ENCODE results near the gene ETV5.

Gene ETV5

DNA sequence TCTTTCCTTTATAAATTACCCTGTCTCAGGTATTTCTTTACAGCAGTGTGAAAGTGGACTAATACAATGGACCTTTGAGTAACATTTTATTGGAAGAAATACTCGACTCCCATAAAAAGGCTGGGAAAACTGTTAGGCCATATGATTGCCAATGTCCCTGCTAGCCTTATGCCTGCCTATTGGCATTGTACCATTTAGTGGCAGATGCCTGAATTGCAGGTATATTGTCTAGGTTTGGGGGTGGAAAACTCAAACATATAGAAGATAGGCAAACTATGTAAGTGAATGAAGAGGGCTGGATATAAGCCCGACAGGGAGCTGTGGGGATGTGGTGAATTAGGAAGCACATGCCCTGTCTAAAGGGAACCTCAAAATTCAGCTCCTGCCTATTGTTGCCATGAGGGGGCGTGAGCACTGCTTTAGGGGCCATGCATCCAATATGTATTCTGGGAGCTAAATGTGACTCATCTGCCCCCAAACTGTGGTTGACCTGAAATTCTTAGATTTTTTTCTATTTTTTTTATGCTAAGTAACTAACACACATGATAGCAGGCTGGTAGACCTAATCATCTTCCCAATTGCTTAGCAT, 105.9 kb downstream of the ETV5 start:
- no peak overlapping the region for H3K4me3 ChIP-seq (ENCODE audit: low read length)
- DNase-seq (ENCODE audit: low read depth, low spot score): peak; percentile 58

DNA sequence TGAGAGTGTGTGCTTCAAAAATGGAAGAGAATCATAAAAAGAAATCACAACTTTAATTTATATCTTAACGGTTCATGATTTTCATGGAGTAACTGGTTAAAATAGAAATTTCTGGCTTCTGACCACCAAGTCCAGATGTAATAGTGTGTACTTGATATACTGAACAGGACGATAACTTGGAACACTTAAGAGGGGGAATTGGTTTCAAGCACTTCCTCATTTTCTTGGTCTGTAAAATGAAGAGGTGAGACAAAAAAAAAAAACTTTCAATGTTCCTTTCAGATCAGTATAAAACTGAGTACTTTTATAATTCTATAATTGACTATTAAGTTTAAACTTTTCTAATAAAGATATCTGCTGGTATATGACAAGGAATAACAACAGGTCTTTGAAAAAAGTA, 107.0 kb downstream of the ETV5 start:
- H3K4me3 ChIP-seq (ENCODE audit: low read length): no peak overlapping the region
- no peak for DNase-seq (ENCODE audit: low read depth, low spot score)

DNA sequence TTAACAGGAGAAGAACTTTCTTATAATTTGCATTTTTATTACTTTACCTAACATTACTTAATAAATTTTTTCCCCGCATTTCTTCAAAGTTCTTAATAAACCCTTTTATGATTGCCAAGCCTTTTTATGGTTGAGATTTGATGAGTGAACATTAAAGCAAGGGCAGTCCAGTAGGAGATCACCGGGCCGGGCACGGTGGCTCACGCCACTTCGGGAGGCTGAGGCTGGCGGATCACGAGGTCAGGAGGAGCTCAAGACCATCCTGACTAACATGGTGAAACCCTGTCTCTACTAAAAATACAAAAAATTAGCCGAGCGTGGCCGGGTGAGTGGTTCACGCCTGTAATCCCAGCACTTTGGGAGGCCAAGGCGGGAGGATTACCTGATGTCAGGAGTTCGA, 109.7 kb downstream of the ETV5 start:
- no peak overlapping the region for H3K4me3 ChIP-seq (ENCODE audit: low read length)
- no peak for DNase-seq (ENCODE audit: low read depth, low spot score)

GRCh38 chr3:185998136-185998535, 110.8 kb downstream of the ETV5 start:
- no peak for DNase-seq (ENCODE audit: low read depth, low spot score)
- H3K4me3 ChIP-seq (ENCODE audit: low read length): no peak overlapping the region

DNA sequence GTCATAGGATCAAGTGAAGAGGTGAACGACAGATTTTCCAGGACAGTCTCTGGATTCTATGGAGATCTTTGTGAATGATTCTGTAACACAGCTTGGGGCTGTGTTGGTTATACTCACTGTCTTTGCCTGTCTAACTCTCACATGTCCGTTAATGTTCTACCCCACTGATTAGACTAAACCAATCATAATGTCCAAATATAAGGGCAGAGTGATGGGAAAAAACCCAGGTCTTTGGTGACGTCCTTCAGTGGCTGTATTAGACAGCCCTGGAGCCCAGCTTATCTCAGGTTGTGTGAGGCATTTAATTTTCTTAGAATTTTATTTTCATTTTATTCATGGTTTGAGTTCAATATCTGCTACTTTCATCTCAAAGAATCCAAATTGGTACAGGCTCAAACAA, 111.8 kb downstream of the ETV5 start:
- H3K4me3 ChIP-seq (ENCODE audit: low read length): no peak overlapping the region
- DNase-seq (ENCODE audit: low read depth, low spot score): no peak

Data from Jurkat, Clone E6-1 (cell line).